Neural progenitor cell (in vitro differentiated cells): ENCODE data around the gene ZSWIM3. TPM values are rescaled to one million over a fixed set of nuclear protein-coding genes. Genes with fewer than 3 reads are reported as not detected.

Experiments used
- DNase-seq: peaks from one replicate; pipeline ENCODE4 v3.0.0-alpha.2; 2016; ENCODE audit warnings: low spot score
- H2AFZ ChIP-seq: fragments of 200-600 bp; sonication (generic); replicated peaks from 2 replicates; pipeline ENCODE4 v1.6.1; 2016; ENCODE audit warnings: antibody characterized with exemption
- H3F3A ChIP-seq: fragments of 200-600 bp; sonication (generic); 2 replicates; pipeline ENCODE4 v1.6.1; 2016; ENCODE audit warnings: antibody characterized with exemption, low read depth
- H3K27ac ChIP-seq: fragments of 200-600 bp; sonication (generic); 2 replicates; pipeline ENCODE4 v1.5.1; 2016; ENCODE audit warnings: mild to moderate bottlenecking
- H3K27me3 ChIP-seq: fragments of 200-600 bp; sonication (generic); 2 replicates; pipeline ENCODE4 v1.6.1; 2016; ENCODE audit warnings: mild to moderate bottlenecking, moderate library complexity
- H3K36me3 ChIP-seq: fragments of 200-600 bp; sonication (generic); 2 replicates; pipeline ENCODE4 v1.5.1; 2016
- H3K4me1 ChIP-seq: fragments of 200-600 bp; sonication (generic); 2 replicates; pipeline ENCODE4 v1.6.1; 2016; ENCODE audit warnings: mixed run types
- H3K4me2 ChIP-seq: fragments of 200-600 bp; sonication (generic); 2 replicates; pipeline ENCODE4 v1.6.1; 2016
- H3K4me3 ChIP-seq: fragments of 200-600 bp; sonication (generic); 2 replicates; pipeline ENCODE4 v1.5.1; 2016
- H3K79me2 ChIP-seq: fragments of 200-600 bp; sonication (generic); 2 replicates; pipeline ENCODE4 v1.6.1; 2016; ENCODE audit warnings: low read depth
- H3K9ac ChIP-seq: fragments of 200-600 bp; sonication (generic); 2 replicates; pipeline ENCODE4 v1.6.1; 2016
- H3K9me3 ChIP-seq: fragments of 200-600 bp; sonication (generic); 2 replicates; pipeline ENCODE4 v1.5.1; 2016; ENCODE audit warnings: low read depth
- H4K20me1 ChIP-seq: fragments of 200-600 bp; sonication (generic); 2 replicates; pipeline ENCODE4 v1.6.1; 2016; ENCODE audit warnings: low read depth
- H3K27ac Mint-ChIP-seq: 3 replicates; pipeline ENCODE4 v1.8.0; 2021; ENCODE audit warnings: mixed read lengths
- H3K27me3 Mint-ChIP-seq: 2 replicates; pipeline ENCODE4 v1.8.0; 2022; ENCODE audit warnings: low read depth, mild to moderate bottlenecking, inconsistent platforms, moderate library complexity, mixed read lengths; ENCODE audit not compliant: insufficient read depth
- H3K36me3 Mint-ChIP-seq: 3 replicates; pipeline ENCODE4 v1.8.0; 2021; ENCODE audit warnings: mixed read lengths
- H3K4me1 Mint-ChIP-seq: 3 replicates; pipeline ENCODE4 v1.8.0; 2021; ENCODE audit warnings: mixed read lengths
- H3K4me3 Mint-ChIP-seq: 3 replicates; pipeline ENCODE4 v1.8.0; 2021; ENCODE audit warnings: mild to moderate bottlenecking, moderate library complexity, mixed read lengths
- H3K9me3 Mint-ChIP-seq: 3 replicates; pipeline ENCODE4 v1.8.0; 2020; ENCODE audit warnings: mixed read lengths
- CTCF ChIP-seq: fragments of 200-600 bp; sonication (generic); IDR thresholded peaks from 2 replicates; pipeline ENCODE4 v1.5.1; 2017; ENCODE audit warnings: antibody characterized with exemption, mild to moderate bottlenecking
- EZH2 ChIP-seq: fragments of 200-600 bp; sonication (generic); IDR thresholded peaks from 2 replicates; pipeline ENCODE4 v1.6.1; 2017; ENCODE audit warnings: antibody characterized with exemption, mild to moderate bottlenecking, moderate library complexity
- EZH2phosphoT487 ChIP-seq: fragments of 200-600 bp; sonication (generic); IDR thresholded peaks from 2 replicates; pipeline ENCODE4 v1.6.1; 2017; ENCODE audit warnings: antibody characterized with exemption
- total RNA-seq: library from RNA; depleted of rRNA; stranded (reverse); fragments of >200 nt; gene quantifications from 2 replicates; pipeline ENCODE4 v1.2.3, GENCODE V29; 2015; ENCODE audit warnings: low replicate concordance

The ZSWIM3 gene
- total RNA-seq, 1 donor from 2014 or later, result 3.7 TPM

- Mint-ChIP-seq H3K36me3 (peaks cover 43% of the 10 kb centered on the region), H3K4me1 (peaks cover 30% of the 10 kb centered on the region), H3K9me3 (peaks cover 3% of the 10 kb centered on the region), H3K27me3 (no peaks in the 10 kb centered on the region), H3K27ac (peak overlapping the region; percentile 95), H3K4me3 (peak overlapping the region; percentile 99)
- H3K27ac ChIP-seq, result no peak overlapping the region
- peaks cover 9% of the 10 kb centered on the region for H3K36me3 ChIP-seq
- no peak for DNase-seq
- TF ChIP-seq EZH2phosphoT487, result no peak
- TF ChIP-seq EZH2, result no peak
- no peak for TF ChIP-seq CTCF
- peak overlapping the region; percentile 81 for H3K9ac ChIP-seq
- peak overlapping the region; percentile 21 for H2AFZ ChIP-seq
- peaks cover 36% of the 10 kb centered on the region for H3K79me2 ChIP-seq
- H4K20me1 ChIP-seq, result peaks cover 38% of the 10 kb centered on the region
- H3K27me3 ChIP-seq, result no peaks in the 10 kb centered on the region
- peaks cover 46% of the 10 kb centered on the region for H3F3A ChIP-seq
- H3K4me3 ChIP-seq, result peak overlapping the region; percentile 98
- peak overlapping the region; percentile 92 for H3K4me2 ChIP-seq
- no peaks in the 10 kb centered on the region for H3K9me3 ChIP-seq
- peaks cover 16% of the 10 kb centered on the region for H3K4me1 ChIP-seq
Measured at GRCh38 chr20:45813006-45813340, 44.4 kb upstream of the ZSWIM3 start.

- peak overlapping the region; percentile 95 for H3K27ac Mint-ChIP-seq
- Histone ChIP-seq H2AFZ (no peak overlapping the region), H3K9ac (peak overlapping the region; percentile 81)
Measured at GRCh38 chr20:45813489-45813888, 43.9 kb upstream of the ZSWIM3 start.

GRCh38 chr20:45814314-45814713 is 43.1 kb upstream of the ZSWIM3 start:
- TF ChIP-seq EZH2 (no peak), CTCF (no peak), EZH2phosphoT487 (no peak)
- peaks cover 40% of the 10 kb centered on the region for H3K36me3 Mint-ChIP-seq
- peaks cover 30% of the 10 kb centered on the region for H3K4me1 Mint-ChIP-seq
- peaks cover 52% of the 10 kb centered on the region for H3F3A ChIP-seq
- H3K9me3 ChIP-seq, result no peaks in the 10 kb centered on the region
- no peaks in the 10 kb centered on the region for H3K27me3 ChIP-seq
- no peak overlapping the region for H2AFZ ChIP-seq
- peak overlapping the region; percentile 41 for H3K4me3 Mint-ChIP-seq
- no peak overlapping the region for H3K27ac Mint-ChIP-seq
- H3K4me2 ChIP-seq, result peak overlapping the region; percentile 92
- H3K4me1 ChIP-seq, result peaks cover 16% of the 10 kb centered on the region
- H3K27me3 Mint-ChIP-seq, result no peaks in the 10 kb centered on the region
- H3K36me3 ChIP-seq, result peaks cover 9% of the 10 kb centered on the region
- H3K4me3 ChIP-seq, result peak overlapping the region; percentile 98
- no peak for DNase-seq
- H3K9me3 Mint-ChIP-seq, result peaks cover 3% of the 10 kb centered on the region
- peaks cover 36% of the 10 kb centered on the region for H3K79me2 ChIP-seq
- H4K20me1 ChIP-seq, result peaks cover 38% of the 10 kb centered on the region
- H3K9ac ChIP-seq, result no peak overlapping the region
- no peak overlapping the region for H3K27ac ChIP-seq

More at GRCh38 chr20:45813489-45813888, 43.9 kb upstream of the ZSWIM3 start:
- Histone ChIP-seq H3K4me3 (peak overlapping the region; percentile 98), H4K20me1 (peaks cover 38% of the 10 kb centered on the region), H3F3A (peaks cover 51% of the 10 kb centered on the region), H3K4me2 (peak overlapping the region; percentile 92), H3K79me2 (peaks cover 36% of the 10 kb centered on the region), H3K27ac (no peak overlapping the region), H3K4me1 (peaks cover 16% of the 10 kb centered on the region), H3K9me3 (no peaks in the 10 kb centered on the region), H3K36me3 (peaks cover 9% of the 10 kb centered on the region), H3K27me3 (no peaks in the 10 kb centered on the region)
- TF ChIP-seq EZH2 (no peak), EZH2phosphoT487 (no peak), CTCF (no peak)
- Mint-ChIP-seq H3K4me3 (peak overlapping the region; percentile 99), H3K36me3 (peaks cover 42% of the 10 kb centered on the region), H3K9me3 (peaks cover 3% of the 10 kb centered on the region), H3K4me1 (peaks cover 30% of the 10 kb centered on the region), H3K27me3 (no peaks in the 10 kb centered on the region)
- no peak for DNase-seq
